ENCODE measurements around the gene EIF4E3.

The EIF4E3 gene

DNA sequence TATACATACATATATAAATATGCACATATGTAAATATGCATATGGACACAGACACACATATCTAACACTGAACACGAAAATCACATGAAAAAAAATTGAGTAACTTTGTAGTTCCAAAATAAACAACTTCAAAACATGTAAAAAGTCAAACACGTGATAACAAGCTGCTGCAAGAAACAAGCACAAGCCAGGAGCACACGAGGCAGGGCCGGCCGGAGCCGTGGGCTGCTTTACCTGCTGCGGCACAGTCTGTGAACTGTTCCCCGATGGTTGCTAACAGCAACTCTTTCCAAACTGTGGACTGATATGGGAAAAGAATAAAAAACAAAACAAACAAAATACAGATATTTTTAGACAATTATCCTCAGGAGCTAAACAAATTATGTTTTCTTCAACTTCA lies 31.6 kb downstream of the EIF4E3 start:
- DNase-seq (ENCODE audit: extremely low read depth, low read depth): no peak
- no peak overlapping the region for H3K4me3 ChIP-seq (replicated peaks; ENCODE audit: low read depth, low read length)
- TF ChIP-seq, protein P1, sequence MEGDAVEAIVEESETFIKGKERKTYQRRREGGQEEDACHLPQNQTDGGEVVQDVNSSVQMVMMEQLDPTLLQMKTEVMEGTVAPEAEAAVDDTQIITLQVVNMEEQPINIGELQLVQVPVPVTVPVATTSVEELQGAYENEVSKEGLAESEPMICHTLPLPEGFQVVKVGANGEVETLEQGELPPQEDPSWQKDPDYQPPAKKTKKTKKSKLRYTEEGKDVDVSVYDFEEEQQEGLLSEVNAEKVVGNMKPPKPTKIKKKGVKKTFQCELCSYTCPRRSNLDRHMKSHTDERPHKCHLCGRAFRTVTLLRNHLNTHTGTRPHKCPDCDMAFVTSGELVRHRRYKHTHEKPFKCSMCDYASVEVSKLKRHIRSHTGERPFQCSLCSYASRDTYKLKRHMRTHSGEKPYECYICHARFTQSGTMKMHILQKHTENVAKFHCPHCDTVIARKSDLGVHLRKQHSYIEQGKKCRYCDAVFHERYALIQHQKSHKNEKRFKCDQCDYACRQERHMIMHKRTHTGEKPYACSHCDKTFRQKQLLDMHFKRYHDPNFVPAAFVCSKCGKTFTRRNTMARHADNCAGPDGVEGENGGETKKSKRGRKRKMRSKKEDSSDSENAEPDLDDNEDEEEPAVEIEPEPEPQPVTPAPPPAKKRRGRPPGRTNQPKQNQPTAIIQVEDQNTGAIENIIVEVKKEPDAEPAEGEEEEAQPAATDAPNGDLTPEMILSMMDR (IDR thresholded peaks at IDR 0.05; ENCODE audit: low read depth, low read length, missing control alignments): no peak

DNA sequence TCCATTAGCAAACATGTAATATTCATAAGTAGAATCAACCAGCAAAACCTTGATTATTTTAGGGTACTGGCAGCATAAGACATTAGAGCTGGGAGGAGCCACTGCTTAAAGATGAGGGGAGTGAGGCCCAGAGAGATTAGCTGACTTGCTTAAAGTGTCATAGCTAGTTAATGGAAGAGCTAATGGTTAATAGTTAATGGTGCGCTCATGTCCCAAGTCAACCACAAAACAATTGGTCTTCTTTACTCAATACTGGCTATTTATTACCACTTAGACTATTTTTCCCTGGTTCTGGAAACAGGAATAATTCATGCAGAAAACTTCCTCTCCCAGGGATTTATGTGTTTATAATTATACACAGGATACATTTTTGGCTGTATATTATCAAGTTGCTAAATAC lies 33.1 kb downstream of the EIF4E3 start:
- TF ChIP-seq, protein P1 (IDR thresholded peaks at IDR 0.05; ENCODE audit: low read depth, low read length, missing control alignments): no peak
- no peak overlapping the region for H3K4me3 ChIP-seq (replicated peaks; ENCODE audit: low read depth, low read length)
- no peak for DNase-seq (ENCODE audit: extremely low read depth, low read depth)

DNA sequence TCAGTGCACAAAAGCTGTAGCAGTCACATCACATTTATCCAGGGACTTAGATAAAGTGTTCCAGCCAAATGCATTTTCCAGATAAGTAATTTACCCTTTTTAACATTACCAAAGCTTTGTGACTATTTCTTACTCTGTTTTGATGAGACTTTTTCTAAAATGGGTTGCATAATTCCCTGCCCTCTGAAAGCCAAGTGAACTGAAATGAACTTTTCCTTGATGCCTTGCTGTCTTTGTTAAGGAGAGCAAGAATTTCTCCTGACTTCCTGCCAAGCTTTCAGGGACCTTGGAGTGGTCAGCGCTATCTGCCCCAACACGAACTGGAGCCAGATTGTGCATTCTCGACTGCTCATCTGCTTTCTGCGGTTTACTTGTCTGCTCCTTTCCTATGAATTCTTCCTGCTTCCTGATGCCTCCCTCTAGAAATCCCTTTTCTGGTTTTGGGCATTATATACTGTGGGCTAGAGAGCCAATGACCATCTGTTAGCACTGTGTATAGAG lies 34.8 kb downstream of the EIF4E3 start:
- no peak for DNase-seq (ENCODE audit: extremely low read depth, low read depth)
- H3K4me3 ChIP-seq (replicated peaks; ENCODE audit: low read depth, low read length): no peak overlapping the region
- TF ChIP-seq, protein P1 (IDR thresholded peaks at IDR 0.05; ENCODE audit: low read depth, low read length, missing control alignments): no peak

DNA sequence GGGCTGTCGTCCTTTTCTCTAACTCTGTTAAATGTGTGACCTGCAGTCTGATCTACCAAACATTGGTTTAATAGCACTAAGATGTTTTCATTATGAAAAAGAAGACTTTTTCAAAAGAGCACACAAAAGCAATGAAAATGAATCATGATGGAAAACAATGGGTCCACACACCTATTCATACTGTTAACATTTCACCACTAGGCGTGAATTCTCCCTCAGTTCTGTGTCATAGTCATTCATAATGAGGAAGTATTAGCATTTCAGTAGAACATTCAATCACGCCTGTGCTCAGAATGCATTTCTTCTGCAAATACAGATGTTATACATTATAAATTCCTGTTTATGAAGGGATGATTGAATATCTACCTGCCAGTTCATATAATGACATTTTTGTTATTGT lies 35.9 kb downstream of the EIF4E3 start:
- no peak for DNase-seq (ENCODE audit: extremely low read depth, low read depth)
- TF ChIP-seq, protein P1 (IDR thresholded peaks at IDR 0.05; ENCODE audit: low read depth, low read length, missing control alignments): no peak
- no peak overlapping the region for H3K4me3 ChIP-seq (replicated peaks; ENCODE audit: low read depth, low read length)

DNA sequence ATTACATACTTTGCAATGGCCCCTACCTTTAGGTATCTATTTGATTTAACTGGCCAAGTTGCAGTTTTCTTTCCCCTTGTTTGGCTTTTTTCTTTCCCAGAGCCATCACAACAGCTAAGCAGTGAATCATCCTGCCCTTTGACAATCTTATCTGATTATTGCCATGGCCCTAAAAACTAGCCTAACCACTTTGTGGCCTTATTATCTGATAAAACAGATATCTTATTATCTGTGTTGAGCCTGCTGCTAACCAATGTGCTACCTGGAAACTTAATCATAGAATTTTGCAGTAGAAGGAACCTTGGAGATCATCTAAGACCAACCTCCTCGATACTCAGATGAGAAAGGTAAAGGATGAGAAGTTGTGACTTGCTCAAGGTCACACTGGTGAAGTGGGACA lies 37.1 kb downstream of the EIF4E3 start:
- H3K4me3 ChIP-seq (replicated peaks; ENCODE audit: low read depth, low read length): no peak overlapping the region
- TF ChIP-seq, protein P1 (IDR thresholded peaks at IDR 0.05; ENCODE audit: low read depth, low read length, missing control alignments): no peak
- no peak for DNase-seq (ENCODE audit: extremely low read depth, low read depth)

DNA sequence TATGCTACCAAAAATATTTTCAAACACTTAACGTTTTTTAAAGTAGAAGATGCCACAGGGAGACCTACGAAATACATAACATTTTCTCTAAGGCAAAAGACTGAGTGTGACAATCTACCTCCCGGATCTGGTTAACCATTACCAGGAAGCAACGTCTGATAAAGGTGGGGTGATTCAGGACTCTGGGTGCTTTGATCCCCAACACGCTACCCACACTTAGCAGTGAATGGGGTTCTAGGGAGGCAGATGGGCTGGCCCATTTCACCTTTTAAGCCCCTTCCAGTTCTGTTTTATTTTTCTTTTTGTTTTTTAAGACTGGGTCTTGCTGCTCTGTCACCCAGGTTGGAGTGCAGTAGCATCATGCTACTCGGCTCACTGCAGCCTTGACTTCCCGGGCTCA lies 39.5 kb downstream of the EIF4E3 start:
- TF ChIP-seq, protein P1 (IDR thresholded peaks at IDR 0.05; ENCODE audit: low read depth, low read length, missing control alignments): no peak
- H3K4me3 ChIP-seq (replicated peaks; ENCODE audit: low read depth, low read length): no peak overlapping the region
- no peak for DNase-seq (ENCODE audit: extremely low read depth, low read depth)

DNA sequence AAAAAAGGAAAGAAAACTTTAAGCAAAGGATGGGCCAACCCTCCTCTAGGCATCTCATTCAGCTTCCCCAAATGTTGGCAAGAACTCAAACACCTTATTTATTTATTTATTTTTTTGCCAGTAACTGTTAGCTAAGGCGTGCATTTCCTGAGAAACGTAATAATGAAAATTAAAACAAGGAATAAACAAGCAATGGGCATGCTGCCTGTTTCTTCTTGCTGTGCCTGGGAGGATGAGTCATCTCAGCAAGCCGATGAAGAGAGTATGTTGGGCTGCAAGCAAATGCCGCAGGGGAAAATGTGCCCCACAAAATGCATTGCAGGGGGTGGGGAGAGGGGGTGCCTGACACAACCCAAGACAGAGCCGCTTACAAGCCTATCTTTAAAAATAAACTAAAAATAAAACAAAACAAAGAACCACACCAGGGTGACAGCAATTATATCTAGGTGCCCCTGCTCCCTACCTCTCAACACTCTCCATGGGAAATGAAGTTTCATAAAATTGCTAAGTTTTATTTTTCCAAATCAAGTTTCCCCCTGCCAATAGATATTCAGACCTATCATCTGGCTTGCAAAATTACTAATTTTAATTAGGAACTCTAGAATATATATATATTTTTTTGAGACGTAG lies 40.3 kb downstream of the EIF4E3 start:
- peak; percentile 83 for DNase-seq (ENCODE audit: extremely low read depth, low read depth)
- TF ChIP-seq, protein P1 (IDR thresholded peaks at IDR 0.05; ENCODE audit: low read depth, low read length, missing control alignments): no peak
- no peak overlapping the region for H3K4me3 ChIP-seq (replicated peaks; ENCODE audit: low read depth, low read length)
